Measurements from ENCODE around the gene KRT81.

GRCh38 chr12:52267699-52268098, 23.6 kb downstream of the KRT81 start:
- no peak for TF ChIP-seq CTCF (conservative IDR thresholded peaks at IDR 0.05 in 1 of 2, IDR thresholded peaks at IDR 0.05 in 1 of 2; ENCODE audit: low read depth in 1 of 2, low read length in 2 of 2)
- TF ChIP-seq EZH2 (IDR thresholded peaks at IDR 0.05; ENCODE audit: low read length, missing control alignments) = no peak
